ENCODE results near the gene DCUN1D1. TPM values are rescaled to one million over a fixed set of nuclear protein-coding genes. Genes with fewer than 3 reads are reported as not detected.

DCUN1D1 gene
- total and polyA plus RNA-seq, 12 donors = 5.5 to 51.9 (median 33.6) TPM

DNA sequence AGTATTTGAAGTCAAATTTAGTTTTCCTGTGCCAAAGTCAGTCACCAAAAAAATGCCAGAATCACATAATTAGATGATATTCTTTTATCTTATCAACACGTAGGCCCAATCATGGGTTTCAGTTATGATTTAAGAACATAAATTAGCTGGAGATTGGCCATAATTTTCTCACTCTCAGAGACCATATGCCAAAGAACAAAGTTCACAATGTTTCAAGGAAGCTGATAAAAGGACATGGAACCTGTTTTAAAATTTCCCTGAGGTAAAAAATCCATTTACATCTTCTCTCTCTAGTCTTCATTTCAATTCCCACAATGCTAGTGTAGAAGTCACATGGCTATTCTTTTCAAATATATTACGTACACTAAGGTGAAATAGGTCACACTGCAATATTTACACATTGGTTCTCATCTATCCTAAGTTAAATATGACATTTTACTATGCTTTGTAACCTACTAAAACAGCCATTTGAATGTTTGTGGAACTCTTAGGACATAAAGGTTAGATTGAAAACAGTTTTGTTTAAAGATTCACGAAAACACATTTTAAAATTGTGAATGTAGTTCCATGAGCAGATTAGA is 42.7 kb upstream of the DCUN1D1 start:
- no peak overlapping the region for H3K4me3 ChIP-seq
- no peaks in the 10 kb centered on the region for H3K9me3 ChIP-seq (replicated peaks in 1 of 3)
- no peak overlapping the region for H3K27ac ChIP-seq
- intact Hi-C loops (cut with DNase I) = no loop called here
- no peaks in the 10 kb centered on the region for H3K4me1 ChIP-seq (replicated peaks in 1 of 2)
- TF ChIP-seq POLR2A (IDR thresholded peaks at IDR 0.05) = no peak
- no peaks in the 10 kb centered on the region for H3K27me3 ChIP-seq
- 83 to 91% (median 85%) methylated on average over 3 of the region's 3 CpGs for WGBS, 4 donors
- peaks cover 0 to 39% of the 10 kb centered on the region in 2 donors for H3K36me3 ChIP-seq (replicated peaks in 1 of 2)
- no peak for DNase-seq

DNA sequence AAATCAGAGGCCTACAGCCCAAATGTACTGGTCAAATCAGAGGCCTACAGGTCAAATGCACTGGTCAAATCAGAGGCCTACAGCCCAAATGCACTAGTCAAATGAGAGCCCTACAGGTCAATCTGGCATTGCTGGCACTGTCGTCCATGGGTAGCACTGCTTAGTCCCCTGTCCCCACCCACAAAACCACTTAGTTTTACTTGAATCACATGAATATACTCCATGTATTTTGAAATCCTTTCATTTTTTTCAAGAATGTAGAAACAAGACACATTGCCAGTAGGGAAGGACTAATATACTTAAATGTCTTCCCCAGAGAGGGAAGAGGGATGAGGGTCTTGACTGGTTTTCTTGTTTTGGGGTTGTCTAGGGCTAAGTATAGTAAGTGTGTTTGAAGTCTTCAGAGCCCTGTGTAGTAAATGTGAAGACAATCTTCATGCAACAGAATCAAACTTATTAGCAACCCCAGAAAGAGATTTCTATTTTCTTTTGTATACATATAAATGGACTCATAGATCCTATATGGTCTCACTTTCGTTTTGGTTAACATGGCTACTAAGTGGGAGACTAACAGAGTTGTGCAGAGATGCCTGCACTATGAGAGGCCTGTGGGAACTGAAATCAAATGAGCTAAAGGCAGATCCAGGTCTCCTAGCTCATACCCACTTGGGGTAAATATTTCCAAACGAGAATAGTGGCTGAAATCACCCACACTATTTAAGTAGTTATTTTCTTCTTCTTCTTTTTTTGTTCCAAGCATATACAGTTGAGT is 38.3 kb upstream of the DCUN1D1 start:
- H3K27ac ChIP-seq = no peak overlapping the region
- no peaks in the 10 kb centered on the region for H3K4me1 ChIP-seq (replicated peaks in 1 of 2)
- TF ChIP-seq, protein P1, sequence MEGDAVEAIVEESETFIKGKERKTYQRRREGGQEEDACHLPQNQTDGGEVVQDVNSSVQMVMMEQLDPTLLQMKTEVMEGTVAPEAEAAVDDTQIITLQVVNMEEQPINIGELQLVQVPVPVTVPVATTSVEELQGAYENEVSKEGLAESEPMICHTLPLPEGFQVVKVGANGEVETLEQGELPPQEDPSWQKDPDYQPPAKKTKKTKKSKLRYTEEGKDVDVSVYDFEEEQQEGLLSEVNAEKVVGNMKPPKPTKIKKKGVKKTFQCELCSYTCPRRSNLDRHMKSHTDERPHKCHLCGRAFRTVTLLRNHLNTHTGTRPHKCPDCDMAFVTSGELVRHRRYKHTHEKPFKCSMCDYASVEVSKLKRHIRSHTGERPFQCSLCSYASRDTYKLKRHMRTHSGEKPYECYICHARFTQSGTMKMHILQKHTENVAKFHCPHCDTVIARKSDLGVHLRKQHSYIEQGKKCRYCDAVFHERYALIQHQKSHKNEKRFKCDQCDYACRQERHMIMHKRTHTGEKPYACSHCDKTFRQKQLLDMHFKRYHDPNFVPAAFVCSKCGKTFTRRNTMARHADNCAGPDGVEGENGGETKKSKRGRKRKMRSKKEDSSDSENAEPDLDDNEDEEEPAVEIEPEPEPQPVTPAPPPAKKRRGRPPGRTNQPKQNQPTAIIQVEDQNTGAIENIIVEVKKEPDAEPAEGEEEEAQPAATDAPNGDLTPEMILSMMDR (IDR thresholded peaks at IDR 0.05) = no peak
- no peak for TF ChIP-seq POLR2A (IDR thresholded peaks at IDR 0.05)
- H3K4me3 ChIP-seq = no peak overlapping the region
- no peak for DNase-seq
- intact Hi-C loops (cut with DNase I) = no loop called here
- no peaks in the 10 kb centered on the region for H3K9me3 ChIP-seq (replicated peaks in 1 of 3)
- 91 to 97% (median 93%) methylated on average over 3 of the region's 3 CpGs for WGBS, 4 donors
- H3K36me3 ChIP-seq (replicated peaks in 1 of 2) = peaks cover 0 to 55% of the 10 kb centered on the region in 2 donors
- H3K27me3 ChIP-seq = no peaks in the 10 kb centered on the region

DNA sequence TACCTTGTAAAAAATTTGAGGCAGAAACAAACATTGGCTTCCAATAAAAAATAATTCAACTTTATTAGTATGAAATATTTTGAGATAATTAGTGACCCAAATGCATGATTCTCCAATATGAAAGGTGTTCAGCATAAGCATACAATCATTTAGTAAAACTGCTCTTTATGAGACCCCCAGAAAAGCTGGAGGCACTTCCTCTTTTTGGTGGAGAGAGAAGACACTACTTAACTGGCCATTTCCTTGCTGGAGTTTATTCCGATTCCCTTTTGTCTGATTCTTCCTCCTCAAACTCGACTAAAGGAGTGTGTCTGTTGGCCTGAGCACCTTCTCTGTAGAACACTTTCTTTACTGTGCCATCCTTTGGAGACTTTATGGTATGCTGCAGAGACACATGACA is 34.8 kb upstream of the DCUN1D1 start:
- peaks cover 0 to 38% of the 10 kb centered on the region in 2 donors for H3K36me3 ChIP-seq (replicated peaks in 1 of 2)
- no peaks in the 10 kb centered on the region for H3K27me3 ChIP-seq
- DNase-seq = no peak
- no peak overlapping the region for H3K4me3 ChIP-seq
- TF ChIP-seq POLR2A (IDR thresholded peaks at IDR 0.05) = no peak
- TF ChIP-seq, protein P1 (IDR thresholded peaks at IDR 0.05) = no peak
- H3K9me3 ChIP-seq (replicated peaks in 1 of 3) = no peaks in the 10 kb centered on the region
- H3K4me1 ChIP-seq (replicated peaks in 1 of 2) = no peaks in the 10 kb centered on the region
- WGBS, 4 donors = 74 to 90% (median 83%) methylated on average over 2 of the region's 2 CpGs
- H3K27ac ChIP-seq = no peak overlapping the region
- intact Hi-C loops (cut with DNase I) = no loop called here

DNA sequence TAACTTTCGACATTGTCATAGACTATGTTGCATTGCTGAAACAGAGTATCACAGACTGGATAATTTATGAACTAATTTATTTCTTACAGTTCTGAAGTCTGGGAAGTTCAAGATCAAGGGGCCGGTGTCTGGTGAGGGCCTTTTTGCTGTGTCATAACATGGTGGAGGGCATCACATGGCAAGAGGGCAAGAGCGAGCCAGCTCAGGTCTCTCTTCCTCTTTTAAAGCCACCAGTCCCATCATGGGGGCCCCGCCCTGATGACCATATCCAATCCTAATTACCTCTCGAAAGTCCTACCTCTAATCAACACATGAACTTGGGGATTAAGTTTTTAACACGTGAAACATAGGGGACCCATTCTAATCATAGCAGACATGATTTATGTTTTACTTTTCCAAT is 33.5 kb upstream of the DCUN1D1 start:
- Histone ChIP-seq H3K36me3 (replicated peaks in 1 of 2) (peaks cover 0 to 27% of the 10 kb centered on the region in 2 donors), H3K4me1 (replicated peaks in 1 of 2) (no peaks in the 10 kb centered on the region), H3K4me3 (no peak overlapping the region), H3K9me3 (replicated peaks in 1 of 3) (no peaks in the 10 kb centered on the region), H3K27ac (no peak overlapping the region), H3K27me3 (no peaks in the 10 kb centered on the region)
- TF ChIP-seq POLR2A (IDR thresholded peaks at IDR 0.05) = no peak
- TF ChIP-seq, protein P1 (IDR thresholded peaks at IDR 0.05) = no peak
- WGBS, 4 donors = 90 to 95% (median 91%) methylated on average over 6 of the region's 6 CpGs
- intact Hi-C loops (cut with DNase I) = no loop called here
- no peak for DNase-seq
